NCI-H345 (cell line): ENCODE results near the gene SREK1.
"Not testable (repeated sequence)": the region's sequence is repeated elsewhere in the genome, so short reads cannot be mapped to it uniquely, and the experiment has no call there.

Experiments used
- DNase-seq: peaks from one replicate; lab custom pipeline; 2025; lab: John Stamatoyannopoulos, UW

The SREK1 gene

GRCh38 chr5:66144074-66144833 lies at the start of gene SREK1:
Gene SREK1 (plus strand): TSS chr5:66144300. CDS start chr5:66144377, 77 bp downstream.
- peak; percentile 91 for DNase-seq

GRCh38 chr5:66100851-66101250 lies 43.2 kb upstream of the SREK1 start:
- DNase-seq, result no peak

GRCh38 chr5:66113160-66113559 lies 30.9 kb upstream of the SREK1 start:
- DNase-seq, result no peak

GRCh38 chr5:66118304-66118703 lies 25.8 kb upstream of the SREK1 start:
- DNase-seq, result no peak

GRCh38 chr5:66122379-66123034 lies 21.6 kb upstream of the SREK1 start:
- no peak for DNase-seq

GRCh38 chr5:66129144-66129543 lies 15.0 kb upstream of the SREK1 start:
- no peak for DNase-seq

- DNase-seq, result no peak
These were observed 13.6 kb upstream of the SREK1 start for GRCh38 chr5:66130493-66130892.

GRCh38 chr5:66134407-66134861 lies 9.7 kb upstream of the SREK1 start:
- no peak for DNase-seq

GRCh38 chr5:66136053-66136452 lies 8.0 kb upstream of the SREK1 start:
- DNase-seq, result no peak

GRCh38 chr5:66136944-66137343 lies 7.2 kb upstream of the SREK1 start:
- not testable (repeated sequence) for DNase-seq

- DNase-seq, result no peak
These were observed 5.3 kb upstream of the SREK1 start for GRCh38 chr5:66138637-66139317.

- DNase-seq, result no peak
These were observed 4.8 kb upstream of the SREK1 start for GRCh38 chr5:66139318-66139712.

- no peak for DNase-seq
These were observed 1.7 kb upstream of the SREK1 start for GRCh38 chr5:66142417-66142816.

GRCh38 chr5:66143473-66144073 lies 527 bp upstream of the SREK1 start:
- no peak for DNase-seq

- peak; percentile 82 for DNase-seq
These were observed 812 bp downstream of the SREK1 start for GRCh38 chr5:66144834-66145390.

GRCh38 chr5:66145737-66146136 lies 1.6 kb downstream of the SREK1 start:
- DNase-seq, result no peak

- no peak for DNase-seq
These were observed 5.8 kb downstream of the SREK1 start for GRCh38 chr5:66149950-66150349.

GRCh38 chr5:66151030-66151429 lies 6.9 kb downstream of the SREK1 start:
- no peak for DNase-seq

- DNase-seq, result no peak
These were observed 7.4 kb downstream of the SREK1 start for GRCh38 chr5:66151491-66151890.

GRCh38 chr5:66157046-66157445 lies 12.9 kb downstream of the SREK1 start:
- DNase-seq, result no peak

- DNase-seq, result no peak
These were observed 17.3 kb downstream of the SREK1 start for GRCh38 chr5:66161356-66161755.
